A673 (cell line): ENCODE results near the gene TEAD1.

Source experiments
- EZH2 ChIP-seq: fragments of 200-600 bp; sonication (generic); IDR thresholded peaks from 2 replicates; pipeline ENCODE4 v1.6.1; 2017; ENCODE audit warnings: borderline replicate concordance, low read depth, mild to moderate bottlenecking, mixed read lengths, antibody characterized with exemption, low read length; ENCODE audit not compliant: poor library complexity, severe bottlenecking
- TF ChIP-seq, protein P1 (sequence below): fragments of 300-800, 200-600 bp; sonication (generic); conservative IDR thresholded peaks from 2 replicates; pipeline ENCODE4 v1.5.1; 2017; ENCODE audit warnings: low read depth, mild to moderate bottlenecking, antibody characterized with exemption, low read length, moderate library complexity, mixed read lengths

DNA sequence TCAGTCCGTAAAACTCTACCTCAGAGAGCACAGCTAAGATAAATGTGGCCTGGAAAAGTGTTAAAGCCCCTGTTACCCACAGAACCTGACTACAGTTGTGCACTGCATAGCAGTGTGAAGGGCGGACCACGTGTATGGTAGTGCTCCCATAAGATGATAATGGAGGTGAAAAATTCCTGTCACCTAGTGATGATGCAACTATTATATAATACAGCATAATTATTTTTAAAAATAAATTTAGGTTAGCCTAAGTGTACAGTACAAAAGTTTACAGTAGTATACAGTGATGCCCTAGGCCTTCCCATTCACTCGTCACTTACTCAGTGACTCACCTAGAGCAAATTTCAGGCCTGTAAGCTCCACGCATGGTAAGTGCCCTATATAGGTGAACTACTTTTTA lies 258.3 kb downstream of the TEAD1 start:
- TF ChIP-seq, protein P1, sequence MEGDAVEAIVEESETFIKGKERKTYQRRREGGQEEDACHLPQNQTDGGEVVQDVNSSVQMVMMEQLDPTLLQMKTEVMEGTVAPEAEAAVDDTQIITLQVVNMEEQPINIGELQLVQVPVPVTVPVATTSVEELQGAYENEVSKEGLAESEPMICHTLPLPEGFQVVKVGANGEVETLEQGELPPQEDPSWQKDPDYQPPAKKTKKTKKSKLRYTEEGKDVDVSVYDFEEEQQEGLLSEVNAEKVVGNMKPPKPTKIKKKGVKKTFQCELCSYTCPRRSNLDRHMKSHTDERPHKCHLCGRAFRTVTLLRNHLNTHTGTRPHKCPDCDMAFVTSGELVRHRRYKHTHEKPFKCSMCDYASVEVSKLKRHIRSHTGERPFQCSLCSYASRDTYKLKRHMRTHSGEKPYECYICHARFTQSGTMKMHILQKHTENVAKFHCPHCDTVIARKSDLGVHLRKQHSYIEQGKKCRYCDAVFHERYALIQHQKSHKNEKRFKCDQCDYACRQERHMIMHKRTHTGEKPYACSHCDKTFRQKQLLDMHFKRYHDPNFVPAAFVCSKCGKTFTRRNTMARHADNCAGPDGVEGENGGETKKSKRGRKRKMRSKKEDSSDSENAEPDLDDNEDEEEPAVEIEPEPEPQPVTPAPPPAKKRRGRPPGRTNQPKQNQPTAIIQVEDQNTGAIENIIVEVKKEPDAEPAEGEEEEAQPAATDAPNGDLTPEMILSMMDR, result no peak
- no peak for TF ChIP-seq EZH2
